BJ (cell line): Measurements from ENCODE around the gene LAMA3. TPM values are rescaled to one million over a fixed set of nuclear protein-coding genes. Genes with fewer than 3 reads are reported as not detected.

ENCODE experiments used
- CTCF ChIA-PET: fragments of 350-600 bp; formaldehyde crosslinking; extraction: SDS; loops from one replicate; lab custom pipeline; 2021; ENCODE audit warnings: antibody characterized with exemption, inconsistent platforms; lab: Yijun Ruan, JAX
- POLR2A ChIA-PET: fragments of 300-600 bp; sonication (Branson Sonifier 250); formaldehyde crosslinking; extraction: SDS; loops from one replicate; lab custom pipeline; 2021; ENCODE audit warnings: antibody characterized with exemption; lab: Charles Lee
- DNase-seq: peaks from one replicate; pipeline ENCODE4 v3.0.0-alpha.2; 2011; ENCODE audit warnings: low read depth
- H3K27me3 ChIP-seq: 2 replicates; pipeline ENCODE4 v1.6.0; 2011; ENCODE audit warnings: low read length; ENCODE audit not compliant: control insufficient read depth, insufficient read depth
- H3K36me3 ChIP-seq: 2 replicates; pipeline ENCODE4 v1.5.1; 2011; ENCODE audit warnings: low read length; ENCODE audit not compliant: control insufficient read depth, insufficient read depth
- H3K4me3 ChIP-seq: 2 replicates; pipeline ENCODE4 v1.5.1; 2011; ENCODE audit warnings: low read depth, mild to moderate bottlenecking, control low read depth, low read length
- CTCF ChIP-seq: IDR thresholded peaks from 2 replicates; pipeline ENCODE4 v1.5.1; 2011; ENCODE audit warnings: low read depth, mild to moderate bottlenecking, control low read depth, inconsistent platforms, low read length, moderate library complexity; ENCODE audit not compliant: insufficient read depth
- polyA plus RNA-seq: library from polyadenylated mRNA; depleted of rRNA; stranded (reverse); fragments of >200 nt; gene quantifications from 2 replicates; pipeline ENCODE4 v1.2.3, GENCODE V29; 2011

The LAMA3 gene
- polyA plus RNA-seq, 1 experiment, result 5.6 TPM

GRCh38 chr18:23908827-23909226, 219.6 kb downstream of the LAMA3 start:
- no peak for TF ChIP-seq CTCF
- ChIA-PET POLR2A (no interaction called here), CTCF (interaction anchor here (1.5 kb wide), 1 partner anchor 10 kb away, joined by 3 read pairs; no protein-coding TSS in a partner anchor)
- no peak overlapping the region for H3K4me3 ChIP-seq
- H3K36me3 ChIP-seq, result no peaks in the 10 kb centered on the region
- H3K27me3 ChIP-seq, result no peaks in the 10 kb centered on the region
- no peak for DNase-seq

GRCh38 chr18:23910032-23910431, 220.8 kb downstream of the LAMA3 start:
- ChIA-PET POLR2A (interaction anchor here (0.6 kb wide), 1 partner anchor 83 kb away, joined by 3 read pairs; no protein-coding TSS in a partner anchor), CTCF (interaction anchor here (1.6 kb wide), 1 partner anchor 9 kb away, joined by 10 read pairs; no protein-coding TSS in a partner anchor)
- Histone ChIP-seq H3K27me3 (no peaks in the 10 kb centered on the region), H3K36me3 (no peaks in the 10 kb centered on the region), H3K4me3 (no peak overlapping the region)
- DNase-seq, result no peak
- TF ChIP-seq CTCF, result no peak

DNA sequence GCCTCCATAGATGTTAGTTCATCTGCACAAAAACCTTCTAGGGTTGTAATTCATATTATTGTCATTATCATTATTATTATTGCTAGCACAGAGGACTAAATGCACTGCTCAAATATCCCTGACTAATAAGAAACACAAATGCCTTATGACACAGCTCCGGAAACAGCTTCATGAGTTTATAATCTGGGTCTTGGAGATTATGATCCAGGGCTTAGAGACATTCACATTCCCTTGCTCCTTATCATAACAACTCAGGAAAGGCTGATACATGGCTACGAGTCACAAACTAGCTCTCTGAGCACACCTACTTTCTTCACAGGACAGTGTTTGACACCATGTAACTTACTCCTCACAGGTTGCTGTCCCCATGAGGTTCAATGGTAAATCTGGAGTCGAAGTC, 223.1 kb downstream of the LAMA3 start:
- Histone ChIP-seq H3K4me3 (no peak overlapping the region), H3K27me3 (no peaks in the 10 kb centered on the region), H3K36me3 (no peaks in the 10 kb centered on the region)
- ChIA-PET POLR2A (no interaction called here), CTCF (interaction anchor here (1.1 kb wide), 1 partner anchor 14 kb away, joined by 3 read pairs; no protein-coding TSS in a partner anchor)
- DNase-seq, result no peak
- no peak for TF ChIP-seq CTCF

GRCh38 chr18:23916338-23916737, 227.1 kb downstream of the LAMA3 start:
- no peak overlapping the region for H3K4me3 ChIP-seq
- DNase-seq, result no peak
- TF ChIP-seq CTCF, result no peak
- no peaks in the 10 kb centered on the region for H3K36me3 ChIP-seq
- no peaks in the 10 kb centered on the region for H3K27me3 ChIP-seq
- CTCF ChIA-PET, result interaction anchor here (0.8 kb wide), 1 partner anchor 414 kb away, joined by 3 read pairs; no protein-coding TSS in a partner anchor
- POLR2A ChIA-PET, result no interaction called here

DNA sequence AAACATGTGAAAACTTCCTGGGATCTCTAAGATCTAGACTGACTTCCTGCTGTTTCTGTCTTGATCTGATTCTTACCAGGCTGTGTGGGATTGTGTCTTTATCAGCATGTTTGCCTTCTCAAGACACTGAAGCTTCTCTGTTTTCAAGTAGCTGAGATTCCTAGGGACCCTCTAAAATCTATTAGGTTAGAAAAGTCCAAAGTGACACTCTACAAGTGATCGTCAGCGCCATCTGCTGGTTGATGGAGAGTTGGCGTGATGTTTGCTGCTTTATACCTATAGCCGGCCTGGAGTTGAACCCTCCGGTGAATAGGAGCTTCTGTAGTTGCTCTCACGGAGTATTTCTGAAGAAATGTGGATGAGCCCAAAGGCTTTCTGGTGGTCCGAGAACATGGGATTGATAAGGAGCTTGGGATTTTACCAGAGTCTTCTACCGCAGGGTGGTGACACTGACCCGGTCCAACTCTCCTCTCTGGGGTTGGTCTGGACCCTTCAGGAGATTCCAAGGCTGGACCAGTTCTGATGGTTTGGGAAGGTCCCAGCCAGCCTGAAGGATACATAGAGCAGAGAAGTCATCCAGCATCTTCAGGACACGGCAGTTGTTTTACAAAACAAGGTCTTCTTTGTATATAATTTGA, 229.3 kb downstream of the LAMA3 start:
- Histone ChIP-seq H3K27me3 (no peaks in the 10 kb centered on the region), H3K4me3 (no peak overlapping the region), H3K36me3 (no peaks in the 10 kb centered on the region)
- POLR2A ChIA-PET, result interaction anchor here (0.6 kb wide), 2 partner anchors 197 to 213 kb away, joined by 3 to 4 read pairs; no protein-coding TSS in a partner anchor
- CTCF ChIA-PET, result interaction anchor here (0.6 to 2.5 kb wide), 50 partner anchors 8 to 693 kb away, joined by 3 to 20 read pairs (median 4); partner anchors contain the start of gene CABYR
- TF ChIP-seq CTCF, result peak; percentile 90
- DNase-seq, result no peak
